A673 (cell line): Measurements from ENCODE around the gene RECK.

Experiments used
- EZH2 ChIP-seq: fragments of 200-600 bp; sonication (generic); IDR thresholded peaks from 2 replicates; pipeline ENCODE4 v1.6.1; 2017; ENCODE audit warnings: borderline replicate concordance, low read depth, mild to moderate bottlenecking, mixed read lengths, antibody characterized with exemption, low read length; ENCODE audit not compliant: poor library complexity, severe bottlenecking
- TF ChIP-seq, protein P1 (sequence below): fragments of 300-800, 200-600 bp; sonication (generic); conservative IDR thresholded peaks from 2 replicates; pipeline ENCODE4 v1.5.1; 2017; ENCODE audit warnings: low read depth, mild to moderate bottlenecking, antibody characterized with exemption, low read length, moderate library complexity, mixed read lengths

DNA sequence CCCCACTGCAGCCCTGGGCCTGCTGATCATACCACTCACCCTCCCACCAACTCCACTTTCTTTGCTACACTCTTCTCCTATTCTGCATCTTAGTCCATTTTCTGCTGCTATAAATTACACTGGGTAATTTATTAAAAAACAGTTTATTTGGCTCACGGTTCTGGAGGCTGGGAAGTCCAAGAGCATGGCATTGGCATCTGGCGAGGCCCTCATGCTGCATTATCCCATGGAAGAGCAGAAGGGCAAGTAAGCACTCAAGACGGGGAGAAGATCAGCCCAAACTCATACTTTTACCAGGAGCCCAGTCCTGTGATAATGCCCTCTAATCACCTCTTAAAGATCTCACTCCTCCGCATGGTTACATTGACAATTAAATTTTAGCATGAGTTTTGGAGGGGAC lies 109.3 kb downstream of the RECK start:
- TF ChIP-seq, protein P1, sequence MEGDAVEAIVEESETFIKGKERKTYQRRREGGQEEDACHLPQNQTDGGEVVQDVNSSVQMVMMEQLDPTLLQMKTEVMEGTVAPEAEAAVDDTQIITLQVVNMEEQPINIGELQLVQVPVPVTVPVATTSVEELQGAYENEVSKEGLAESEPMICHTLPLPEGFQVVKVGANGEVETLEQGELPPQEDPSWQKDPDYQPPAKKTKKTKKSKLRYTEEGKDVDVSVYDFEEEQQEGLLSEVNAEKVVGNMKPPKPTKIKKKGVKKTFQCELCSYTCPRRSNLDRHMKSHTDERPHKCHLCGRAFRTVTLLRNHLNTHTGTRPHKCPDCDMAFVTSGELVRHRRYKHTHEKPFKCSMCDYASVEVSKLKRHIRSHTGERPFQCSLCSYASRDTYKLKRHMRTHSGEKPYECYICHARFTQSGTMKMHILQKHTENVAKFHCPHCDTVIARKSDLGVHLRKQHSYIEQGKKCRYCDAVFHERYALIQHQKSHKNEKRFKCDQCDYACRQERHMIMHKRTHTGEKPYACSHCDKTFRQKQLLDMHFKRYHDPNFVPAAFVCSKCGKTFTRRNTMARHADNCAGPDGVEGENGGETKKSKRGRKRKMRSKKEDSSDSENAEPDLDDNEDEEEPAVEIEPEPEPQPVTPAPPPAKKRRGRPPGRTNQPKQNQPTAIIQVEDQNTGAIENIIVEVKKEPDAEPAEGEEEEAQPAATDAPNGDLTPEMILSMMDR, result no peak
- TF ChIP-seq EZH2, result no peak
